NCI-H226 (cell line): Measurements from ENCODE around the gene PCARE.
"Not testable (repeated sequence)": the region's sequence is repeated elsewhere in the genome, so short reads cannot be mapped to it uniquely, and the experiment has no call there.

Source experiments
- DNase-seq: peaks from one replicate; pipeline ENCODE4 v3.0.0-alpha.2; 2015

The PCARE gene

GRCh38 chr2:29074411-29074810, at the start of gene PCARE:
TSS of gene PCARE (minus strand) at chr2:29074523. CDS start at chr2:29074261, 262 bp downstream.
- no peak for DNase-seq

GRCh38 chr2:29123617-29124349, 49.5 kb upstream of the PCARE start:
- DNase-seq = peak; percentile 88

- no peak for DNase-seq
Observed at GRCh38 chr2:29120846-29121245, 46.5 kb upstream of the PCARE start.

- DNase-seq = no peak
Observed at GRCh38 chr2:29119211-29119610, 44.9 kb upstream of the PCARE start.

- peak; percentile 79 for DNase-seq
Observed at GRCh38 chr2:29117636-29118303, 43.4 kb upstream of the PCARE start.

- peak; percentile 84 for DNase-seq
Observed at GRCh38 chr2:29115797-29116781, 41.8 kb upstream of the PCARE start.

GRCh38 chr2:29114946-29115609, 40.8 kb upstream of the PCARE start, which contains the start of gene CLIP4:
TSS of gene CLIP4 (plus strand) at chr2:29115415. CDS start at chr2:29121389, 5,974 bp downstream.
- peak; percentile 78 for DNase-seq

- no peak for DNase-seq
Observed at GRCh38 chr2:29114586-29114945, 40.2 kb upstream of the PCARE start.

GRCh38 chr2:29113891-29114321, 39.6 kb upstream of the PCARE start:
- peak; percentile 90 for DNase-seq

- peak; percentile 92 for DNase-seq
Observed at GRCh38 chr2:29113027-29113686, 38.8 kb upstream of the PCARE start.

GRCh38 chr2:29112379-29112778, 38.1 kb upstream of the PCARE start:
- DNase-seq = no peak

- DNase-seq = peak; percentile 37
Observed at GRCh38 chr2:29110916-29111535, 36.7 kb upstream of the PCARE start.

- no peak for DNase-seq
Observed at GRCh38 chr2:29109246-29109645, 34.9 kb upstream of the PCARE start.

GRCh38 chr2:29108225-29108624, 33.9 kb upstream of the PCARE start:
- peak; percentile 85 for DNase-seq

- not testable (repeated sequence) for DNase-seq
Observed at GRCh38 chr2:29107547-29107946, 33.2 kb upstream of the PCARE start.

GRCh38 chr2:29106980-29107388, 32.7 kb upstream of the PCARE start:
- no peak for DNase-seq

GRCh38 chr2:29106256-29106655, 31.9 kb upstream of the PCARE start:
- DNase-seq = no peak

- no peak for DNase-seq
Observed at GRCh38 chr2:29105375-29105774, 31.1 kb upstream of the PCARE start.

GRCh38 chr2:29104688-29105087, 30.4 kb upstream of the PCARE start:
- no peak for DNase-seq

- no peak for DNase-seq
Observed at GRCh38 chr2:29100564-29100963, 26.2 kb upstream of the PCARE start.

GRCh38 chr2:29097569-29097968, 23.2 kb upstream of the PCARE start:
- DNase-seq = no peak

- DNase-seq = no peak
Observed at GRCh38 chr2:29096969-29097368, 22.6 kb upstream of the PCARE start.
